DMS79 treated with DMSO at 0.1 percent for 48 hours (cell line): ENCODE results near the gene TMEM101.
A peak's percentile ranks its signal among the peaks of the same experiment; 100 is the strongest.
"Not testable (repeated sequence)": the region's sequence is repeated elsewhere in the genome, so short reads cannot be mapped to it uniquely, and the experiment has no call there.

Source experiments
- DNase-seq: peaks from one replicate; lab custom pipeline; 2025; lab: John Stamatoyannopoulos, UW

TMEM101 gene

DNA sequence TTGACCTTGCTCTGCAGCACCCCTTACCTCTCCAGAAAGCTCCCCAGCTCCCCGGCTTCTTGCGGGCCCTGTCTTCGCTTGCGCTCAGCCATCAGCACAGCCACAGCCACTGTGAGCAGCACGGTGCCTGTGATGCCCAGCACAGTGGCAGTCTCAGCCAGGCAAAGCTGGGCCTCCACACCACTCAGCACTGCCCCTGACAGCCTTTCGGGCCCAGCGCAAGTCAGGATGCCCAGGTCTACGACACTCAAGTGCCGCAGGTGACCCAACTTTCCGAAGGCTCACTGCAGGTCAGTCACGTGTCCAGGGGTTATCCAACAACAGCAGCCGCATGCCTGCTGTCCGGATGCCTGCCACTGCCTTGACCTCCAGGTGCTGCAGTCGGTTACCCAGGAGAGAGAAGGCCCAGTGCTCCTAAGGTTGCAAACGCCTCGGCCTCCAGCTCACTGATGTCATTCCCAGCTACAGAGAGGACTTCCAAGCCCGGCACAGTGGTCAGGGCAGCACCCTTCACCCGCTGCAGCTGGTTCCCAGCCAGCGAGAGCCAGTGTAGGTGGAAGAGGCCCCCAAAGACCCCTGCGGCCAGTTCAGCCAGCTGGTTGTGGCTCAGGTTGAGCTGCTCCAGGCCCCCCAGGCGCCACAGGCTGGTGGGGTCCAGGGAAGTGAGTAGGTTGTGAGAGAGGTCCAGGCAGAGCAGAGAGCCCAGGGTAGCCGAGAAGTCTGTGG, 8.9 kb upstream of the TMEM101 start:
- DNase-seq = no peak

- no peak for DNase-seq
Measured at GRCh38 chr17:44022246-44022645, 7.5 kb upstream of the TMEM101 start.

DNA sequence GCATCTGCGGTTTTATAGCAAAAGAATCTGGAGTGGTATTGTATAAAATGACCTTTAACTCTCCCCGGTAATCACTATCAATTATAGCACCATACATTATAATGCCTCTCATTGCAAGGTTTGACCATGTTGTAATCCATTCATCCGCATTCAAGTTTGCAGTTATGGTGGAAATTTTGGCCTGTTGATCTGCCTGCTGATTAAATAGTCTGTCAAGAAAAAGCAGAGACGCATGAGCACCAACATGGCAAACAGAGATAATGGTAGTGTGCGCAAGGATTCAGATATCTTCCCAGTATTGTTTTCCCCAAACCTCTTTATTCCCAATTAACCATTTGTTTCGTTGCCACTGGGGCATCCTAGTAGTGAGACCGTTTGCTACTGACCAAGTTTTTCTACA, 6.5 kb upstream of the TMEM101 start:
- DNase-seq = not testable (repeated sequence)

DNA sequence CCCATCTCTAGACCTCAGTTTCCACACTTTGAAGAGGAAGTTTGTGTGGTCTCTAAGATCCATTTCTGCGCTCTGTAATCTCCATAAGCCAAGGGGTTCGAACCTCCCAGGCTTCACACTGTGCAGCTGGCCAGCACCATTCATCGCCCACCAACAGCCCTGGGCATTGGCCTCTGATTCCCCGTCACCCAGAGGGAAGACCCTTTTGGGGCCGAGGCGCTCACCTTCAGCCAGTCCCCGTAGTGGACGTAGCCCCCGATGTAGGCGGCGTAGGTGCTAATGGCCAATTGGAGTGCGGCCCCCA, 678 bp downstream of the TMEM101 start:
- DNase-seq = no peak

DNA sequence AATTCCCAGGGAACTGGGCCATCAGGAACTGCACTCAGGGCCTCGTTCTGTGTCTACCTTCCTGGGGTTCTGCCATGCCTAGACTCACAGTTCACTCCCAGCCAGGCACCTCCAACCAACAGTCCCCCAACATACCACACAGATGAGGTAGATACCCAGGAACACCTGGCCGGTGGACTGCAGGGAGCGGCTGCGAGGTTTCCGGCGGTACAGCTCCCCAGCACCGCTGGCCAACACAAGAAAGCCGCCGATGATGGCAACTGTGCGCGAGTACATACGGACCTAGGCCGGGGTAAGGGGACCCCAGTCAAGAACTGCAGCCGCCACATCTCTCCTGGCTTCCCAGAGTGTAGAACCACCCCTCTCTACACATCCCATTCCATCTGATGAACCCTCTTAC, 1.9 kb downstream of the TMEM101 start:
- DNase-seq = no peak

- no peak for DNase-seq
Measured at GRCh38 chr17:44012391-44012790, 2.4 kb downstream of the TMEM101 start.

- no peak for DNase-seq
Measured at GRCh38 chr17:44011876-44012275, 2.9 kb downstream of the TMEM101 start.

GRCh38 chr17:44010966-44011647, 3.7 kb downstream of the TMEM101 start:
- DNase-seq = no peak

DNA sequence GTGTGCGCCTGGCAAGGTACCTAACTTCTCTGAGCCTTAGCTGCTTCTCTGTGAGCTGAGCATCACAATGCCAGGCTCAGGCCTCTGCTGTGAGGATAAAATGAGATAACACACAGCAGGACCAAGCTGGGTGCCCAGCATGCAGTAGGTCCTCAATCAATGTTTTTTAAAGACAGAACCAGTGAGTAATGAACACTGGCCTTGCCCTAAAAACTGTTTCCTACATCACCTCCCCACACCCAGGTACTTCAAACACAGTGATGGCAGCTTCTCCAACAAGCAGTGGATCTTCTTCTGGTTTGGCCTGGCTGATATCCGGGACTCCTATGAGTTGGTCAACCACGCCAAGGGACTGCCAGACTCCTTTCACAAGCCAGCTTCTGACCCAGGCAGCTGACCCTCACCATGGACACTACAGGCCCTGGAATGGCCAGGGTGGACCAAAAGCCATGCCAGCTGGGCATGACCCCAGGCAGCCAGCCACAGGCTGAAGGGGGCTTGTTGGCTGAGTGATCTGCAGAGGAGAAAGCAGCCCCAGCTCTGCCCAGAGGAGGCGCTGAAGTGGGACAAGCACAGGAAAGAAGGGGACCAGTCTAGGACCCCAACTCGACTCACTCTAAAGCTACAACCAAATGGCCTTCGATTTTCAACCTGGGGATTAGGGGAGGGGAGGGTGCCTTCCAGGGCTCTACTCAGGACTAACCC, 6.4 kb downstream of the TMEM101 start:
- DNase-seq = no peak

GRCh38 chr17:44007346-44008204, 7.2 kb downstream of the TMEM101 start:
- no peak for DNase-seq

DNA sequence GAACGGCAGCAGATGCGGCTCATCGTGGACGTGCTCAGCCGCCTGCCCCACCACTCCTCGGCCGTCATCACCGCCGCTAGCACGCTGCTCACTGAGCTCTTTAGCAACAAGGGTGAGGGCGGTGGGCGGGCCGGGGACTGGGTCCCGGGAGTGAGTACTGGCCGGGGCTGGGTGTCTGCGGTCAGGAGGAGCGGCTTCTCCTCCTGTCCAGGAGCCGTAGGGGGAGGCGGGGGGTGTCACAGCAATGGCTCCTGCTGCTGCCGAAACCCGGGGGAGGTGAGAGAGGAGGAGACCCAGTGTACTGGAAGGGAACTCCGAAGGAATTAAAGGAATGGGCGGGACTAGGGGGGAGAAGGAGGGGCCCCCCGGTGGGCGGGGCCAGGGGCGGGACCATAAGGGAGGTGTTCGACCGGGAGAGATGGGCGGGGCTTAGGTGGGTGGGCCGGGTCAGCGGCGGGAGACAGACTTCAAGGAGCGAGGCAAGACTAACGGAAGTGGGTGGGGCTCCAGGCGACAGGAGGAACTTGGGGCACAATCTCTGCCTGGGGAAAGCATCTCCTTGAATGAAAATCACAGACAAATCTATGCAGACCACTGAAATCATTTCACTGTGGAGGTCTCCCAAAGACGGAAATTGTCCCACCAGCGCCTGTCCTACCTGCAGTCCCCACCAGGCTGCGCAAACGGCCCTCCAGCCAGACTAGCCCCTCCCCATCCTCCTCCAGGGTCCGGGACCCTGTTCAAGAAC, 8.0 kb downstream of the TMEM101 start:
- DNase-seq = peak; percentile 92

DNA sequence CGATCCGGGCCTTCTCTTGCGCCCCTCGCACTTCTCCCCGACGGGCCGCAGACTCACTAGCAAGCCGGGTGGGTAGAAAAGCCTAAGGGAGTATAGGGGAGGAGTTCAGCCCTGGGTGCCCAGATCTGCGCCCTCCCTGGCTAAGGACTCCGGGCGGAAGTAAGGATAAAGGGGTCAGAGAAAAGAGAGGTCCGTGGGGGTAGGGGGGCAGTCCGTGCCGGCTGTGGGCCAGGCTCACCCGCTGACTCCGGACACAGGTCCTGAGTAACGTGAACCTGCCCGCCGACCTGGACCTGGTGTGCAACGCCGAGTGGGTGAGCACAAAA, 8.5 kb downstream of the TMEM101 start:
- peak; percentile 57 for DNase-seq

DNA sequence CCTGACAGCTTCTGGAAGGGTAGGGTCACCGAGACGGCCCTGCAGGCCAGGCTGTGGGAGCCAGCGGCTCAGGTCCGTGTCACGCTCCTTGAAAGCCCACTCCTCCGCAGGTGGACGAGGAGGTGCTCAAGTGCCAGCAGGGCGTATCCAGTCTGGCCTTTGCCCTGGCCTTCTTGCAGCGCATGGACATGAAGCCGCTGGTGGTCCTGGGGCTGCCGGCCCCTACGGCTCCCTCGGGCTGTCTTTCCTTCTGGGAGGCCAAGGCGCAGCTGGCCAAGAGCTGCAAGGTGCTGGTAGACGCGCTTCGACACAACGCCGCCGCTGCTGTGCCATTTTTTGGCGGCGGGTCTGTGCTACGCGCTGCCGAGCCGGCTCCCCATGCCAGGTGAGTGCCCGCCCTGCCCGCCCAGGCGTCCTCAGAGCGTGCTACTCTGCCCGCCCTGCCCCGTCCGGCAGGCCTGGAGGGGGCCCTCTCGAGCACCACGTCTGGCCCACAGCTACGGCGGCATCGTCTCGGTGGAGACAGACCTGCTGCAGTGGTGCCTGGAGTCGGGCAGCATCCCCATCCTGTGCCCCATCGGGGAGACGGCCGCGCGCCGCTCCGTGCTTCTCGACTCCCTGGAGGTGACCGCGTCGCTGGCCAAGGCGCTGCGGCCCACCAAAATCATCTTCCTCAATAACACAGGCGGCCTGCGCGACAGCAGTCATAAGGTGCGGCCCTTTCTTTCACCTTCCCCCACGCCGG, 9.1 kb downstream of the TMEM101 start:
- peak; percentile 63 for DNase-seq

- no peak for DNase-seq
Measured at GRCh38 chr17:44004761-44005526, 9.8 kb downstream of the TMEM101 start.

DNA sequence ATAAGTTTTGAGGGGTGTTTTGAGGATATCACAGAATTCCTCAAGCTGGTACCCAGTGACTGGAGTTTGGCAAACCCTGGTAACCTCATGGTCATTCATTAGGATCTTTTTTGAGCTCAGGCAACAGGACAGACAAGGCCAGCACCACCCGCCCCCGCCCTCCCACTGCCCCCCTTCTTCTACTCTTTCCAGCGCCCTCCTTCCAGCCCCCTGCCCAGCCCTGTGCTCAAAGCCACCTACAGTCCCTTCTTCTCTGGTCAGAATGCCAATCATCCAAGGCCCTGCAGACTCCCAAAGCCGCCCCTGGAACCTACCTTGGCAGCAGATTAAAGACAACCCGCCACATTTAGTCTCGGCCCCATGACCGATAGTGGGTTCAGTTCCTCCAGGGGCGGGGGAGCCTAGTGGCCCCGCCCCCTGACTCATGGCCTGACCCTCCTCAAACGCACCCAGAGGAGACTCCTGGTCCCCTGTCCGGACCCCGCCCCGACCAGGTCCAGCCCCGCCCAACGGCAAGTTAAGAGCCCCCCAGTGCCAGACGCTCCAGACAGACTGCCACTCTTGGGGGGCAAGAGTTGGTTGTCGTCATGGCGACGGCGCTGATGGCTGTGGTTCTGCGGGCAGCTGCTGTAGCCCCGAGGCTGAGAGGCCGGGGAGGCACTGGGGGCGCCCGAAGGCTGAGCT, 10.5 kb downstream of the TMEM101 start, which contains the start of gene NAGS:
TSS of gene NAGS (plus strand) at position 546 of the 684 bp plus-strand sequence. CDS start at position 588, 42 bp downstream.
- DNase-seq = peak; percentile 34

DNA sequence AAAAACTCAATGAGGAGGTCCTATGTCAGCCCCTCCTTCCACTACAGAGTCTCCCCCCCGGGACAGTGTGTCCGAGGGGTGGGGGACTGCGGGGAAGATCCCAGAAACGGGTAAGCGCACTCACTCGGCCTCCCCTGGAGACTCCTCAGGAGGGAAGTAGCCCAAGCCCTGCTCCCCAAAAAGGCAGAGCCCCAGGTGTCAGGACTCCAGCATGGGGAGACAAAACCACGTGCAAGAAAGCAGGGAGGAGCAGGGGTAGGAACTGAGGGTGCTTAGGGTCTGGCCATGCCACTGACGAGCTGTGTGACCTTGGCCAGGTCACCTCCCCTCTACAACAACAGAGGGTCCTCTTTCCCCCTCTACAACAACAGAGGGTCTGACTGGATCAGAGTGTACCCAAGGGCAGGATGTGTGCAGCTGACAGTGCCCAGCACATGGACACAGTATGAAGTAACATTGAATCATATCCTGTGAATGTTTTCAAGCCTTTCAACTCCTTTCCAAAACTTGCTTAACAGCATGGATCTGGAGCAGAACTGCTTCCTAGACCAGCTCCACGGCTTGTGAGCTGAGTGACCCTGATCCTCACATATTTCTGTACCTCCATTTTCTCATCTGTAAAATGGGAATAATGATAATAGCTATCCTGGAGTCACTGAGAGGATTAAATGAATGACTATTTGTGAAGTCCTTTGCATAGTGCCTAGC, 12.5 kb downstream of the TMEM101 start:
- no peak for DNase-seq

GRCh38 chr17:44001461-44001920, 13.3 kb downstream of the TMEM101 start:
- no peak for DNase-seq

DNA sequence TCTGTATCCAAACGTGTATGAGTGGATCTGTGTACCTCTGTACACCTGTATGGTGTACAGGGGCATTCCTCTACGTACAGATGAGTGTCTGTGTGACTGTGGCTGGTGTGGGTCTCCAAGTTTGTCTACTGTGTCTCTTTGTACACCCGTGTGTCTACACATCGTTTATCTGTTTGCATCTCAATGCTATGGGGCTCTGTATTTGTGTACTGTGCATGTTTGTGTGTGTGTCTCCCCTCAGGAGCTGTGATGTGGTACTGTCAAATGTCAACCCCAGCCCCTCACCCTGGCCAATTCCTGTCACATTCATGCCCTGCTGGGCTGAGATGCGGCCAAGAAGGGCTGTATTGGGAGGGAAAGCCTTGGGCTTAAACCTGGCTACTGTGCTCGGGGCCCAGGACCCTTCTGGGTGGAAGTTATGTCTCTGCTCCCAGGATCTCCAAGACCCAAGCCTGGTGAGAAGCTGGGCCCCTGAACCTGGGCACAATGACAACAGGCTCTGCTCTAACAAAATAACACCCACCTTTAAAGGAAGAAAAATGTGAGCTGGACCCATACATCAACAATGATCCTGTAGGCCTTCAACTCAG, 13.8 kb downstream of the TMEM101 start:
- DNase-seq = no peak
